GM21786 (cell line): Measurements from ENCODE around the gene SYTL3.

ENCODE experiments used
- ATAC-seq: cut with Tn5 transposase; IDR thresholded peaks from one replicate; pipeline ENCODE4 v1.9.1; 2021; ENCODE audit not compliant: unreplicated experiment

SYTL3 gene

GRCh38 chr6:158717341-158718330 is 67.8 kb downstream of the SYTL3 start:
- ATAC-seq: peak; percentile 58

- no peak for ATAC-seq
These were observed 68.7 kb downstream of the SYTL3 start for GRCh38 chr6:158718461-158719046.

- ATAC-seq: no peak
These were observed 72.4 kb downstream of the SYTL3 start for GRCh38 chr6:158722176-158722729.

GRCh38 chr6:158725704-158726103 is 75.8 kb downstream of the SYTL3 start:
- ATAC-seq: no peak

- ATAC-seq: no peak
These were observed 80.2 kb downstream of the SYTL3 start for GRCh38 chr6:158729906-158730540.

- no peak for ATAC-seq
These were observed 80.7 kb downstream of the SYTL3 start for GRCh38 chr6:158730541-158730907.

GRCh38 chr6:158735009-158735408 is 85.2 kb downstream of the SYTL3 start:
- no peak for ATAC-seq

GRCh38 chr6:158737082-158737709 is 87.3 kb downstream of the SYTL3 start:
- no peak for ATAC-seq

GRCh38 chr6:158737710-158738615 is 88.1 kb downstream of the SYTL3 start:
- ATAC-seq: no peak

GRCh38 chr6:158739673-158740072 is 89.8 kb downstream of the SYTL3 start:
- no peak for ATAC-seq

- no peak for ATAC-seq
These were observed 93.3 kb downstream of the SYTL3 start for GRCh38 chr6:158743033-158743651.

- no peak for ATAC-seq
These were observed 95.2 kb downstream of the SYTL3 start for GRCh38 chr6:158744986-158745430.

- no peak for ATAC-seq
These were observed 101.4 kb downstream of the SYTL3 start for GRCh38 chr6:158751224-158751623.

GRCh38 chr6:158751921-158752320 is 102.1 kb downstream of the SYTL3 start:
- ATAC-seq: no peak

GRCh38 chr6:158752613-158753012 is 102.8 kb downstream of the SYTL3 start:
- ATAC-seq: no peak

- ATAC-seq: no peak
These were observed 104.0 kb downstream of the SYTL3 start for GRCh38 chr6:158753811-158754210.

GRCh38 chr6:158754738-158755137 is 104.9 kb downstream of the SYTL3 start:
- no peak for ATAC-seq

- no peak for ATAC-seq
These were observed 105.8 kb downstream of the SYTL3 start for GRCh38 chr6:158755636-158756035.

GRCh38 chr6:158756126-158756525 is 106.3 kb downstream of the SYTL3 start:
- ATAC-seq: no peak
